Measurements from ENCODE around the gene NTM. TPM values are rescaled to one million over a fixed set of nuclear protein-coding genes. Genes with fewer than 3 reads are reported as not detected.

NTM gene
- total and polyA plus RNA-seq, 2 donors (not counting 3 experiments of a cell fraction or from before 2014, with no cell fraction given), result 1.00 to 1.1 TPM

DNA sequence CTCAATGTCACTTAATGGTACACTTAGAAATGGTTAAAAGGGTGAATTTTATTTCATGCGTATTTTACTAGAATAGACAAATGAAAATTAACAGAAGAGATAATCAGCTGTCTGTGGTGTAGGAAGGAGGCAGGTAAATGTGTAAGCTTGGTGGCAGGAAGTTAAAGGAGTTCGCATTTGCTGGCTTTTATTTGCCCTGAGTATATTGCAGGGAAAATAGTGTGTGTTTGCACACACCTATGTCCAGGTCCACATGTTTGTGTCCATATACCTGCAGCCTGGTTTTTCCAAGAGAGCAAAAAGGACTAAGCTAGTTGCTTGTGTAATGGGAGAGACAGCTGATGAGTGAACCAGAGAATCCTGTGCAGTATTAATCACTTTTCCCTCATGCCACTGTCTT, 16.0 kb downstream of the NTM start:
- H3K4me3 ChIP-seq (replicated peaks in 1 of 3; ENCODE audit: insufficient read depth in 1 of 3, low read depth in 1 of 3, low read length in 3 of 3), result no peak overlapping the region
- ChIA-PET POLR2A (no interaction called here), CTCF (no interaction called here)
- H3K27ac ChIP-seq (ENCODE audit: insufficient read depth, low read depth, low read length), result no peak overlapping the region
- no peaks in the 10 kb centered on the region for H3K9me1 ChIP-seq (replicated peaks; ENCODE audit: control insufficient read depth, extremely low read depth, insufficient read depth, low read length)
- no peak overlapping the region for H3K9ac ChIP-seq (replicated peaks; ENCODE audit: extremely low read depth, insufficient read depth, low read length)
- H3K27me3 ChIP-seq (ENCODE audit: control insufficient read depth in 2 of 2, insufficient read depth in 2 of 2, low read length in 2 of 2), result no peaks in the 10 kb centered on the region
- H3K36me3 ChIP-seq (ENCODE audit: control insufficient read depth in 2 of 2, extremely low read depth in 1 of 2, insufficient read depth in 2 of 2, low read length in 2 of 2), result no peaks in the 10 kb centered on the region
- no peak overlapping the region for H2AFZ ChIP-seq (ENCODE audit: low read depth, low read length)
- no peak for TF ChIP-seq JUN (IDR thresholded peaks at IDR 0.05; ENCODE audit: borderline replicate concordance, insufficient read depth, insufficient read length, low read depth)
- FAIRE-seq, result no peak
- H3K9me3 ChIP-seq (replicated peaks; ENCODE audit: control insufficient read depth, insufficient read depth, low read length), result no peaks in the 10 kb centered on the region
- DNase-seq (ENCODE audit: low read depth, low spot score), result no peak
- no peak overlapping the region for H3K4me2 ChIP-seq (ENCODE audit: insufficient read depth, low read length)
- no peaks in the 10 kb centered on the region for H3K4me1 ChIP-seq (ENCODE audit: control insufficient read depth, extremely low read depth, insufficient read depth, low read length)
- dilution Hi-C loops (cut with MboI; ENCODE audit: extremely low pct_ligation_motif_present, low sequenced_read_pairs) (no loop called here), intact Hi-C loops (cut with micrococcal nuclease) (no loop called here)
- no peaks in the 10 kb centered on the region for H4K20me1 ChIP-seq (replicated peaks; ENCODE audit: control insufficient read depth, extremely low read depth, insufficient read depth, low read length)
- no peaks in the 10 kb centered on the region for H3K79me2 ChIP-seq (ENCODE audit: control insufficient read depth, insufficient read depth, low read length)
- no TSS peak for BruUV-seq (replicated peaks)

DNA sequence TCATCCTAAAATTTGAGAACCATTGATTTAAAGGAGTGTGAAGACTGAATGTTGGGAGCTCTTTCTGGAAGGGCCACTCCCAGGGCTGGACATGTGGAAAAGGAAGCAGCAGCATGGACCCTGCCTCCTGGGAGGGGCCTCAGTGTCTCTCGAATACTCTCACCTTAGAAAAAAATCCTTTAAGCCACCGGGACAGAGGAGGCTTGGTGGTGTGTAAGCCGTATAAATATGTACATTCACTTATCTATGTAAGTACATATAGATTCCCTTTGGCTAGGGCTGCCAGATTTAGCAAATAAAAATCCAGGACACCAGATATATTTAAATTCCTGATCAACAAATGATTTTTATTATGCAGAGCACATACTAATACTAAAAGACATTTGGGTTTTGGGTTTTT, 17.6 kb downstream of the NTM start:
- H3K9ac ChIP-seq (replicated peaks; ENCODE audit: extremely low read depth, insufficient read depth, low read length), result no peak overlapping the region
- TF ChIP-seq MYC (IDR thresholded peaks at IDR 0.05; ENCODE audit: low read depth, low read length) (no peak), FOS (IDR thresholded peaks at IDR 0.05; ENCODE audit: borderline replicate concordance, insufficient read depth, low read length) (no peak), POLR2A (IDR thresholded peaks at IDR 0.05; ENCODE audit: low read depth, low read length) (no peak)
- TF ChIP-seq, protein P1, sequence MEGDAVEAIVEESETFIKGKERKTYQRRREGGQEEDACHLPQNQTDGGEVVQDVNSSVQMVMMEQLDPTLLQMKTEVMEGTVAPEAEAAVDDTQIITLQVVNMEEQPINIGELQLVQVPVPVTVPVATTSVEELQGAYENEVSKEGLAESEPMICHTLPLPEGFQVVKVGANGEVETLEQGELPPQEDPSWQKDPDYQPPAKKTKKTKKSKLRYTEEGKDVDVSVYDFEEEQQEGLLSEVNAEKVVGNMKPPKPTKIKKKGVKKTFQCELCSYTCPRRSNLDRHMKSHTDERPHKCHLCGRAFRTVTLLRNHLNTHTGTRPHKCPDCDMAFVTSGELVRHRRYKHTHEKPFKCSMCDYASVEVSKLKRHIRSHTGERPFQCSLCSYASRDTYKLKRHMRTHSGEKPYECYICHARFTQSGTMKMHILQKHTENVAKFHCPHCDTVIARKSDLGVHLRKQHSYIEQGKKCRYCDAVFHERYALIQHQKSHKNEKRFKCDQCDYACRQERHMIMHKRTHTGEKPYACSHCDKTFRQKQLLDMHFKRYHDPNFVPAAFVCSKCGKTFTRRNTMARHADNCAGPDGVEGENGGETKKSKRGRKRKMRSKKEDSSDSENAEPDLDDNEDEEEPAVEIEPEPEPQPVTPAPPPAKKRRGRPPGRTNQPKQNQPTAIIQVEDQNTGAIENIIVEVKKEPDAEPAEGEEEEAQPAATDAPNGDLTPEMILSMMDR (IDR thresholded peaks at IDR 0.05; ENCODE audit: extremely low read depth in 1 of 2, insufficient read depth in 1 of 2, low read depth in 1 of 2, low read length in 2 of 2), result no peak
- H3K9me1 ChIP-seq (replicated peaks; ENCODE audit: control insufficient read depth, extremely low read depth, insufficient read depth, low read length), result no peaks in the 10 kb centered on the region
- no peaks in the 10 kb centered on the region for H3K79me2 ChIP-seq (ENCODE audit: control insufficient read depth, insufficient read depth, low read length)
- no peaks in the 10 kb centered on the region for H3K4me1 ChIP-seq (ENCODE audit: control insufficient read depth, extremely low read depth, insufficient read depth, low read length)
- H2AFZ ChIP-seq (ENCODE audit: low read depth, low read length), result no peak overlapping the region
- BruUV-seq (replicated peaks), result no TSS peak
- ChIA-PET CTCF (no interaction called here), POLR2A (no interaction called here)
- H4K20me1 ChIP-seq (replicated peaks; ENCODE audit: control insufficient read depth, extremely low read depth, insufficient read depth, low read length), result no peaks in the 10 kb centered on the region
- no peak for DNase-seq (ENCODE audit: low read depth, low spot score)
- H3K36me3 ChIP-seq (ENCODE audit: control insufficient read depth in 2 of 2, extremely low read depth in 1 of 2, insufficient read depth in 2 of 2, low read length in 2 of 2), result no peaks in the 10 kb centered on the region
- no peak overlapping the region for H3K4me2 ChIP-seq (ENCODE audit: insufficient read depth, low read length)
- intact Hi-C loops (cut with micrococcal nuclease) (no loop called here), dilution Hi-C loops (cut with MboI; ENCODE audit: extremely low pct_ligation_motif_present, low sequenced_read_pairs) (no loop called here)
- H3K27ac ChIP-seq (ENCODE audit: insufficient read depth, low read depth, low read length), result no peak overlapping the region
- no peak for FAIRE-seq
- no peaks in the 10 kb centered on the region for H3K27me3 ChIP-seq (ENCODE audit: control insufficient read depth in 2 of 2, insufficient read depth in 2 of 2, low read length in 2 of 2)
- no peaks in the 10 kb centered on the region for H3K9me3 ChIP-seq (replicated peaks; ENCODE audit: control insufficient read depth, insufficient read depth, low read length)
- no peak overlapping the region for H3K4me3 ChIP-seq (replicated peaks in 1 of 3; ENCODE audit: insufficient read depth in 1 of 3, low read depth in 1 of 3, low read length in 3 of 3)

All from endothelial cell of umbilical vein (primary cell).